Choroid plexus epithelial cell (primary cell): Measurements from ENCODE around the gene ULBP3.

ENCODE experiments used
- DNase-seq: peaks from one replicate; pipeline ENCODE4 v3.0.0-alpha.2; 2010; ENCODE audit warnings: low read depth
- H3K4me3 ChIP-seq: 2 replicates; pipeline ENCODE4 v1.5.1; 2011; ENCODE audit warnings: low read depth, mild to moderate bottlenecking, control low read depth, low read length, moderate library complexity
- TF ChIP-seq, protein P1 (sequence below): conservative IDR thresholded peaks from 2 replicates; pipeline ENCODE4 v1.5.1; 2011; ENCODE audit warnings: low read depth, mild to moderate bottlenecking, control low read depth, inconsistent platforms, low read length, moderate library complexity

ULBP3 gene

DNA sequence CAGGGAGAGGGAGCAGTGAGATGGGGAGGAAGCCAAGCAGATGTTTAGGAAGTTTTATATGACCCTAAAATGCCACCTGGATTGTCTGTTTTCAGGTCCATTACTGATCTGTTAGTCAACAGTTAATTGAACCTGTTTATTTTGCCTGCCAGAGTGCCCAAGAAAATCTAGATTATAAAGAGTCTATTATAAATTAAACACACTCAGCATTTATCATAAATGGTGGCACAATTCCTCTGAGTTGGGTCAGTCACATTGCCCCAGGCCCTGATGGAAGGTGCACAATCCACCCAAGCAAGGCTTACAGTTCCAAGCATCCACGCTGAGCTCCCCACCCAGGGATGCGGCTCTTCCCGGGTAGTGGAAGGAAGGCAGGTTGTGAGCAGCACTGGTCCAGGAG lies 21.4 kb upstream of the ULBP3 start:
- TF ChIP-seq, protein P1, sequence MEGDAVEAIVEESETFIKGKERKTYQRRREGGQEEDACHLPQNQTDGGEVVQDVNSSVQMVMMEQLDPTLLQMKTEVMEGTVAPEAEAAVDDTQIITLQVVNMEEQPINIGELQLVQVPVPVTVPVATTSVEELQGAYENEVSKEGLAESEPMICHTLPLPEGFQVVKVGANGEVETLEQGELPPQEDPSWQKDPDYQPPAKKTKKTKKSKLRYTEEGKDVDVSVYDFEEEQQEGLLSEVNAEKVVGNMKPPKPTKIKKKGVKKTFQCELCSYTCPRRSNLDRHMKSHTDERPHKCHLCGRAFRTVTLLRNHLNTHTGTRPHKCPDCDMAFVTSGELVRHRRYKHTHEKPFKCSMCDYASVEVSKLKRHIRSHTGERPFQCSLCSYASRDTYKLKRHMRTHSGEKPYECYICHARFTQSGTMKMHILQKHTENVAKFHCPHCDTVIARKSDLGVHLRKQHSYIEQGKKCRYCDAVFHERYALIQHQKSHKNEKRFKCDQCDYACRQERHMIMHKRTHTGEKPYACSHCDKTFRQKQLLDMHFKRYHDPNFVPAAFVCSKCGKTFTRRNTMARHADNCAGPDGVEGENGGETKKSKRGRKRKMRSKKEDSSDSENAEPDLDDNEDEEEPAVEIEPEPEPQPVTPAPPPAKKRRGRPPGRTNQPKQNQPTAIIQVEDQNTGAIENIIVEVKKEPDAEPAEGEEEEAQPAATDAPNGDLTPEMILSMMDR = no peak
- no peak for DNase-seq
- H3K4me3 ChIP-seq = no peak overlapping the region

DNA sequence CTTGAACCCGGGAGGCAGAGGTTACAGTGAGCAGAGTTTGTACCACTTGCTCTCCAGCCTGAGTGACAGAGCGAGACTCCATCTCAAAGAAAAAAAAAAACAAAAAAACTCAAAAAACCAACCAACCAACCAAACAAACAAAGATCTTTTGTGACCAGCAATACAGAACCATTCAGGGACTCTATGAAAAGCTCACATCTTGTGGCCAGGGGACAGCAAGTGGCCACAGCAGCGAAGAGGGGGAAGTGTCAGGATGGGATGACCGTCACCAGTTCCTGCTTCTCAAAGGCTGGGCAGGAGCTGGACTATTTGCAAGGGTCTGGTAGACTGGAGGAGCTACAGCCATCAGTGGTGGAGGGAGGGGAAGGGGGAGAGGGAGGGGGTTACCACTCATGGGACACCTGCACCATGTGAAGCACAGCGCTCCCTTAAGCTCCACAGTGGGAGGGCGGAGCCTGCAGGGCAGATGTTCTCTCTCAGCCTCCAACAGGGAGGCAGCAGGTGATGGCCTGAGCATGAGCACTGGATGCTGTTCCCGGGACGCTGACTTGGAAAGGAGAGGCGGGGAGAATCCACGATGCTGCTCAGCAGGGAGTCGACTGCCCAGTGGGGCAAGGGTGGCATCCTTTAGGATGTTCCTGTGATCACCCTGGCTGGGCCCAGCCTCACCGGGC lies 19.7 kb upstream of the ULBP3 start:
- no peak overlapping the region for H3K4me3 ChIP-seq
- TF ChIP-seq, protein P1 = no peak
- no peak for DNase-seq

DNA sequence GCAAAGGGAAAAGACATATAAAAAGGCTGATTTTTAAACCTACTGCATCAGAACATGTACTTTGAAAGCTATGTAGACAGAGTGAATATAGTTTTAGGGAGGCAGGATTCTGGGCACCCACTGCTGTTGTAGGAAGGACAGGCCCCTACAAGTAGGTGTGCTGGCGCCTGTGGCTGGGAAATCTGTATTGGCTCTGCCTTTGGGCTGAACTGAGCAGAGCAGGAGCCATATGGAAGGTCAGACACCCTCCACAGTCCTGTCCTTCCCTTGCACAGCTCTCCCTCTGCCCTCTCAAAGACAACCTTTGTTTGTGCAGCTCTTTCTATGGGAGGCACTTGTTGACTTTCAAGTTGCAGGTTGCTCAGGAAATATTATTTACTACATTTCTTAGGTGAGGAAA lies 18.4 kb upstream of the ULBP3 start:
- no peak overlapping the region for H3K4me3 ChIP-seq
- TF ChIP-seq, protein P1 = no peak
- no peak for DNase-seq

DNA sequence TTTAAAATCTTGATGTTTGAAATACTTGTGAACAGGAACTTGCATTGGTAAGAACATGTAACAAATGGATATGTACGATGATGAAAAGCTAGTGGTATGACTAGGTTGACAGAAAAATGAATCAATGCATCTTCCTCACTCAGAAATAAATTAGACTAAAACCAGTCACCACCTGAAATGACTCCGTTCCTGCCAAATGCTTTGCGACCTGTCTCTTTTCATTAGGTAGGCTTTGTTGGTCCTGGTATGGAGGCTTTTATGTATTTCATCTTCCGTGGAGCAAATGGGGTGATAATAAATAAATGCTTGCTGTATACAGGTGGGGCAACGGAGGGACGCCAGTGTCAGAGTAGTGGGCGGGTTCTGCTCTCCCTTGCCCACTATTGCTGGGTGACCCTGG lies 17.1 kb upstream of the ULBP3 start:
- H3K4me3 ChIP-seq = no peak overlapping the region
- TF ChIP-seq, protein P1 = no peak

DNA sequence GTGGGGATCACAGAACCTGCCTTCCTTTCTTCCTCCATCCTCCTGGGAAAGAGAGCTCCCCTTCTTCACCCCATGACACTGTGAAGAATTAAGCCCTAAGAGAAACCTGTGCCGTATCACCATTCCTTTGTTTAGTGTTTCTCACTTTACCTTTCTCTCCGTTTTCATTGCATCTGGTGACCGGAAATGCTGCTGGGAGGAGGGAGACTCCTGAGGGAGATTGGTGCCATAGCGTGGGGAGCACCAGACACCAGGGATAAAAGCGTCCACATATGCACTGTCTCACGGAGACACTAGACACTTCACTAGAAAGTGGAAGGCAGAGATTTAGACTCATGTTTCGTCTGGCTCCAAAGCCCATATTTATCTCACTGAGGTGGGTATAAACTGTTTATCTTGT lies 15.5 kb upstream of the ULBP3 start:
- TF ChIP-seq, protein P1 = no peak
- no peak for DNase-seq
- no peak overlapping the region for H3K4me3 ChIP-seq

More for the DNA sequence above, 17.1 kb upstream of the ULBP3 start:
- DNase-seq = no peak

DNA sequence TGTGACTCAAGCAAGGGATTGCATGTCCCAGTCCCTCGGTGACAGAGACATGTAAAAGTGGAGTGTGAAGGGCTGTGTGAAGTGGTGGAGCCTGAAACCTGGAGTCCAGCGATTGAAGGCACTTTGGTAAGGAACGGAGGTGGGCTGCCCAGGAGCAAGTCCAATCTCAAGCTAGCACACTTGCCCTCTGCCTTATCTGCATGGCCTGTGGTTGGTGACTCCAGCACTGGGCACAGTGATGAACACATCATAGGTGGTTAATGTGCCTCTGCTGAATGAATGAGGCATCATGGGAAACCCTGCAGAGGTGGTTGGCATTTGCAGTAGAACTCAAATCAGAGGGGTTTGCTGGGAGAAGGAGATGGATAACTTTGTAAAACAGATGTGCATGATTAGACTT lies 14.9 kb upstream of the ULBP3 start:
- TF ChIP-seq, protein P1 = no peak
- no peak overlapping the region for H3K4me3 ChIP-seq
- DNase-seq = no peak

DNA sequence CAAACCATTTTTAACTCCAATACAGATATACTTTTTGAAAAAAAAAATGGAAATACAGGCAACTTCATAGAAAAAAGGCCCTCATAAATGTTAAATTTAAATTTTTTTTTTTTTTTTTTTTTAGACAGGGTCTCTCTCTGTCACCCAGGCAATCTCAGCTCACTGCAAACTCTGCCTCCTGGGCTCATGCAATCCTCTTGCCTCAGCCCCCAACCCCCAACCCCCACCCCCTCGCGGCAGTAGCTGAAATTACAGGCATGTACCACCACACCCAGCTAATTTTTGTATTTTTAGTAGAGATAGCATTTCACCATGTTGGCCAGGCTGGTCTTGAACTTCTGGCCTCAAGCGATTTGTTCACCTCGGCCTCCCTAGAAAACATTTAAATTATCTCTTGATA lies 12.8 kb upstream of the ULBP3 start:
- no peak overlapping the region for H3K4me3 ChIP-seq
- DNase-seq = no peak
- TF ChIP-seq, protein P1 = no peak
